ENCODE data around the gene TSPAN12.

Gene TSPAN12

DNA sequence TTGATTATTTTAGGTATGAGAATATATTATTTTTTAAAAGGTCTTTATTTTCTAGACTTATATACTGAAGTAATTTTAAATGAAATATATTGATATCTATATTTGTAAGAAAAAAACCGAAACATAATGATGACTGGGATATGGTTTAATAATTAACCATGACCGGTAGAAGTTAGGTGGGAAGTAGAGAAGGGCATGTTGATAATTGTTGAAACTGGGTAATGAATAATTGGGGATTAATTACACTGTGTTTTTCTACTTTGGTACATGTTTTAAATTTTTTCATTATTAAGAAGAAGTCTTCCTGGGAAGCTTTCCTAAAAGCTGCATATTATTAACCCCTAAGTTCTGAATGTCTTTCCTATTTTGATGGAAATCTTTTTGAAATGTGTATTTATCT lies 16.3 kb downstream of the TSPAN12 start:
- no peak for DNase-seq

GRCh38 chr7:120838281-120838682 lies 19.7 kb downstream of the TSPAN12 start:
- DNase-seq: no peak

GRCh38 chr7:120837599-120837998 lies 20.3 kb downstream of the TSPAN12 start:
- DNase-seq: no peak

DNA sequence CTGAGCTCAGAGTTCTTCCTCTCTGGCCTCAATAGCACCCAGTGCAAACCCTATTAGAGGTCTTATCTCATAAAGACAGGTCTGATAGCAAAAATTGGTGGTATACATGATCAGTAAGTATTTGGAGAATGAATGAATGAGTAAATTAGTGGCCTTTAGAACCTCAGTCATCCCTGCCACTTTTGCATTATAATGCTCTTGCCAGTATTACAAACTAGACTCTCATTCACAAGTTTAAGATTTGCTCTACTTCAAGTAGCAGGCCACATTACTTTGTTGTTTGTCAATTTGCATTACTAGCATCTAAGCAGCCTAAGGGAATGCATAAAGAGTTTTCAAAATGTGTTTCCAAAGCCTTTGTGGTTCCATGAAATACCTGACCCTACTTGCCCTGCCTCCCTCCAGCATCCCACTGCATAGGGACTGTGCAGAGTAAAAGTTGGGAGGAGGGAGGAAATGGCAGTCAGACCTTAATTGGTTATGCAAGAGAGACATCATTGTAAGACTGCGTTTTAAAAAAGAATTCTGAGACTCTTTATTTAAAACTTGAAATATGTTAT lies 21.3 kb downstream of the TSPAN12 start:
- DNase-seq: no peak

GRCh38 chr7:120834726-120835125 lies 23.2 kb downstream of the TSPAN12 start:
- no peak for DNase-seq

DNA sequence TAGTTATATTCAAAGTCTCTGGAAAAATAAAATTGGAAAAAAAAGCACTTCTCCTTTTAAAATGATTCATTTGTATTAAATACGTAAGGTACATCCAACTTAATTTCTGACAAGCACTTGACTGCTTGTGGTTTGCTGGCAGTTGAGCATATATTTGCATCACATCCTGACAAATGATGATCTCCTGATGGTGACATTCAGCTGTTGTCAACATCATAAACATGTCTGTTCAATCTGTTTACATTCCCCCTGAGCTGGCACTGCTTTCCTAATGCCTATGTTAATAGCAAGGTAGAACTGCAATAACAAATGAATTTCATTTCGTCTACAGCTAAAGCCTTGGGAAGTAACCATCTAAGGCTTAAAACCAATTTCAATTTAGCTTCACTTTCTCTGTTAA lies 24.4 kb downstream of the TSPAN12 start:
- DNase-seq: no peak

GRCh38 chr7:120832803-120833202 lies 25.1 kb downstream of the TSPAN12 start:
- no peak for DNase-seq

DNA sequence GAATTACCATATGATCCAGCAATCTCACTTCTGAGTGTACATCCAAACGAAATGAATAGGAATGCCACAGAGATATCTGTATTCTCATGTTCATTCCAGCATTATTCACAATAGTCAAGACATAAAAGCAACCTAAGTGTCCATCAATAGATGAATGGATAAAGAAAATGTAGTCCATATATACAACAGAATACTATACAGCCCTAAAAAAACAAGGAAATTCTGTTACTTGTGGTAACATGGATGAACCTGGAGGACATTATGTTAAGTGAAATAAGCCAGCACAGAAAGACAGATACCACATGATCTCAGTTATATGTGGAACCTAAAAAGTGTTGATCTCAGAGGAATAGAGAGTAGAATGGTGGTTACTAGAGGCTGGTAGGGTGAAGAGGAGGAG lies 26.7 kb downstream of the TSPAN12 start:
- DNase-seq: no peak

GRCh38 chr7:120829487-120829886 lies 28.5 kb downstream of the TSPAN12 start:
- no peak for DNase-seq

DNA sequence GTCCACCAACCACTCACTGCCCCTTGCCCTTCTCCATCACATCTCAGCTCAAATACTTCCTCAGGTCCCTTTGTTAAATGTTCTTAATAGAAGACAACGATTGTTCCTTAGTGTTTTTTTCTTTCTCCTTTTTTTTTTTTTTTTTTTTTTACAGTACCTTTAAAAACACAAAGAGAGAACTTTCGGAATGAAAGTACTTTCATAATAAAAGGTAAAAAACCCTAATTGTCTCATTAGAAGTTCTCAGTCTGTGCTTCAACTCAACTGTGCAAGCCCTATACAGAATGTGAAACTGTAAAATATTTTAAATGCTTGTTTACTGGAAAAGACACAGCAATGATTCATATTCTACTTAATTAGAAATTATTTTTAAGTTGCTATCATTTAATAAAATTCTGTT lies 29.4 kb downstream of the TSPAN12 start:
- no peak for DNase-seq

- no peak for DNase-seq
Observed at GRCh38 chr7:120827371-120828118, 30.4 kb downstream of the TSPAN12 start.

DNA sequence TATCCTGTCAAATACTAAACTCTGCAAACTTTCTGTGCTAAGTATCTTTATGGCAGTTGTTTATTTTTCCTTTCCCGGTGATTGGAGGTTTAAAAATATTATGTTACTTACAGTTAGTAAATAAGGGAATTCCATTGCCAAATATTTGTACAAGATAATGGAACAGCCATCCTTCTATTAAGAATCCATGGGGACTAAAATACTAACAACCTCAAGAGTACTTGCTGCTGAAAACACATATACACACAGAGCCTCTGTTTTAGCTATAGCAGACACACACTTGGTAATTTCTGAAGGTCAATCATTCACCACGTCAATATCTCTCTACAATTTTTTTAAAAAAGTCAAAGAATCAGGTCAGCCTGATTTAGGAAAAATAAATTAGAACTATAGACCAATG lies 32.4 kb downstream of the TSPAN12 start:
- no peak for DNase-seq

DNA sequence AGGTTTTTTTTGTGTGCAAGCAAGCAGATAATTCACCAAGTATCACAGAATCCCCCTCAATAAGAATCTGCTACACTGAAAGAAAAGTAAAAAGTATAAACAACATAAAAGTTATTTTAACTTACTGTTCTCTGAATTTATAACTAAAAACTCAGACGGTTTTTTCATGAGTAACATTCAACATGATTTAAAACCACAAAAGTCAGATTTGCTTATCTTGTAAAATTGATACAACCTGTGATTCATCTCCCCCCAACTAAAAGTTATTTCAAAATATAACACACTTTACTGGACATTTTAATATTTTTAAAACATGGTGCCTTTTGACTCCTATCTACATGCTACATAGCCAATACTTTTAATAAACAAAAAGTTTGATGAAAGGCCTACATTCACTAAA lies 32.8 kb downstream of the TSPAN12 start:
- DNase-seq: no peak

DNA sequence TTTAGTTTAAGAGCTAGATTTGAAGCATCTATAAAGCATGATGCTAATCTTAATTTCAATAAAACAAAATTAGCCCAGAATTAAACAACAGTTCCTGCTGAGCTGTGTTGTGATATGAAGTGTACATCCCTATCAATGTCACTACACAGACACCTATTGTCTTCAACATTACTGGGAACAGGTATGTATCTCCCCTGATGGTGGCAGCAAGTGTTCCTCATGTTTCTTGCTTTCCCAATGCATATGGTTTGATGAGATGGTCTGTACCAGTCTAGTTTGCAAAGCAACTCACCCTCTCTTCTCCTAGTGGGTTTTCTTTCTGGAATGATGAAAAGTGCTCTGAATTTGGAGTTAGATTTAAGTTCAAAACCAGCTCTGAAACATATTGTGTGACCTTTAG lies 38.1 kb downstream of the TSPAN12 start:
- no peak for DNase-seq

- DNase-seq: no peak
Observed at GRCh38 chr7:120817851-120818250, 40.1 kb downstream of the TSPAN12 start.

GRCh38 chr7:120814253-120814939 lies 43.5 kb downstream of the TSPAN12 start:
- no peak for DNase-seq

GRCh38 chr7:120813546-120814252 lies 44.2 kb downstream of the TSPAN12 start:
- DNase-seq: no peak

DNA sequence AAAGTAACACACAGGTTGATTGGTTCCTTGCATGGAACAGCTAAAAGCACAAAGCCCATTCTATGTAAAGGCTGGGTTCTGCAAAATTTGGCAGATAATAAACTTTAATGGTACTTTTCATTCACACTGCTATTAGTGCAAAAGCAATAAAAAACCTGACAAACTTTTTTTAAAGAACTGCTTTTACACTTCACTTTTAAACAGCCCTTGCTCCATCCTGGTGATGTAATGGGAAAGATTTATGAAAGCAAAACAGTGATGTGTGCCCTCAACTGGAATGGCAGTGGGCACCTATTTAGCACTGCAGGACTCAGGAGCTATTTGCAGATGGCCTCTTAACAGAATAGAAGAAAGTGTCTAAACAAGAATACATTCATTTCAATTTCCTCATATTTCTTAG lies 44.9 kb downstream of the TSPAN12 start:
- no peak for DNase-seq

- no peak for DNase-seq
Observed at GRCh38 chr7:120809260-120809659, 48.7 kb downstream of the TSPAN12 start.

DNA sequence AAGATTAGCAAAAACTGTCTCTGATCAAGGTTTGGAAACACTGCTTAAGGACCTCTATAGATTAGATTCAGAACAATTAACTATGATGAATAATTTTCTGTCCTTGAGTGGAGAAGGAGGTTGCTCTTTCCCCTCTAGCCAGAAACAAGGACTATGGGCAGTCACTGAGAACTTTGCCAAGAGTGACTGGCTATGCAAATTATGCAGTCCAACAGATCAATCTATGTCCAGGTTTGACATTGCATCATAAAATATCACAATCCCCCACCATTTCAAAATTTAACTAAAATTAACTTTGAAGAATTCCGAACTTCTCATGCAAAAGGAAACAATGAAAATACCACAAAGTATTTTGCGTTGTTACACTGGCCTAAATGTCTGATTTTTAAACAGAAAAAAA lies 50.6 kb downstream of the TSPAN12 start:
- DNase-seq: no peak

- DNase-seq: no peak
Observed at GRCh38 chr7:120806669-120807068, 51.3 kb downstream of the TSPAN12 start.

- DNase-seq: no peak
Observed at GRCh38 chr7:120805636-120806388, 52.1 kb downstream of the TSPAN12 start.

DNA sequence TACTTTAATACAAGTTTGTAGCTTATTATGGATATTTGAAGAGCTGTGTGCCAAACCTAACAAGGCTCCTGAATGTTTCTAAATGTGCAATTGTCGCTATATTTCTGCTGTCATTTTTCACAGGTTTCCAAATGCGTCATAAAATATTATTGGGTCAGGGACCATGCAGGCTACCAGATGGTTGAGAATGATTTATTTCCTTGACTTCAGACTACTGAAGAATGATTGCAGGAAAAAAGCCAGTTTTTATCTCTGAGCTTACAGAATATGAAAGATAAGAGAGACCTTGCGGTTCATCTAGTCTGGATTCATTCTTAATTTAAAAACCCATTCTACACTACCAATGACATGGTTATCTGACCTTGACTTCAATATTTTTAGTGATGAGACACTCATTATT lies 55.2 kb downstream of the TSPAN12 start:
- DNase-seq: no peak
